Measurements from ENCODE around the gene CREB3L2. TPM values are rescaled to one million over a fixed set of nuclear protein-coding genes. Genes with fewer than 3 reads are reported as not detected.

Gene CREB3L2
- total and polyA plus RNA-seq, 9 donors = 21.2 to 110 (median 80.8) TPM

GRCh38 chr7:137996386-137996851, 5.5 kb downstream of the CREB3L2 start:
- Histone ChIP-seq H3K27ac (peak overlapping the region in 1 of 2 donors; percentile 28), H3K36me3 (no peaks in the 10 kb centered on the region), H3K4me1 (ENCODE audit: insufficient read depth) (peaks cover 28% of the 10 kb centered on the region), H3K27me3 (no peaks in the 10 kb centered on the region), H3K4me3 (no peak overlapping the region), H3K9me3 (no peaks in the 10 kb centered on the region)
- TF ChIP-seq EP300 (IDR thresholded peaks at IDR 0.05) (no peak), CTCF (IDR thresholded peaks at IDR 0.05) (no peak), POLR2A (IDR thresholded peaks at IDR 0.05) (no peak)
- intact Hi-C loops (cut with DNase I) = loop anchor here in 1 of 4 donors (10.0 kb wide), 1 partner anchor 62 kb away; no protein-coding TSS in a partner anchor
- 8 to 23% (median 9%) methylated on average over 6 of the region's 6 CpGs for WGBS, 3 donors
- DNase-seq = peak in 2 of 5 donors; percentile 57 to 58

DNA sequence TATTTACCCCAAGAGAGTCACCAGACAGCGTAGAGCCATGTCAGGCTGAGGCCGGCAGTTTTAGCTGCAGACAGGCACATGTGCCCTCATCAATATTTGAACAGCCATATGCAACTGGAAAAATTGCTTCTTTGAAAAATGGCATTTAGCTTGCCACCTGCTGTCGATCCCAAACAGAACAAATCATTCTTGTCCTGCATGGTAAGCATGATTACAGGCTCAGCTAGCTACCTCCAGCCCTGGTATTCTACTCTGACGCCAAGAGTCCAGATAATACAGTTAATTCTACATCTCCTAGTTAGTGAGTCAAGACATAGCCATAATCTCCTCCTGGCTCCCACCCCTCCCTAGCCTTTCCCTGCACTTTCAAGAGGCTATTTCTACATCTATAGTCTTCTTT, 7.7 kb downstream of the CREB3L2 start:
- TF ChIP-seq POLR2A (IDR thresholded peaks at IDR 0.05) = no peak
- TF ChIP-seq EP300 (IDR thresholded peaks at IDR 0.05) = no peak
- TF ChIP-seq CTCF (IDR thresholded peaks at IDR 0.05) = no peak
- peaks cover 38% of the 10 kb centered on the region for H3K4me1 ChIP-seq (ENCODE audit: insufficient read depth)
- no peaks in the 10 kb centered on the region for H3K36me3 ChIP-seq
- peak overlapping the region in 1 of 2 donors; percentile 77 for H3K27ac ChIP-seq
- H3K9me3 ChIP-seq = no peaks in the 10 kb centered on the region
- peak in 1 of 5 donors; percentile 16 for DNase-seq
- H3K27me3 ChIP-seq = no peaks in the 10 kb centered on the region
- WGBS, 3 donors = 71 to 79% (median 77%) methylated on average over 4 of the region's 4 CpGs
- H3K4me3 ChIP-seq = no peak overlapping the region
- intact Hi-C loops (cut with DNase I) = loop anchor here in 2 of 4 donors (5.0 to 10.0 kb wide), 2 partner anchors 52 to 59 kb away; no protein-coding TSS in a partner anchor

DNA sequence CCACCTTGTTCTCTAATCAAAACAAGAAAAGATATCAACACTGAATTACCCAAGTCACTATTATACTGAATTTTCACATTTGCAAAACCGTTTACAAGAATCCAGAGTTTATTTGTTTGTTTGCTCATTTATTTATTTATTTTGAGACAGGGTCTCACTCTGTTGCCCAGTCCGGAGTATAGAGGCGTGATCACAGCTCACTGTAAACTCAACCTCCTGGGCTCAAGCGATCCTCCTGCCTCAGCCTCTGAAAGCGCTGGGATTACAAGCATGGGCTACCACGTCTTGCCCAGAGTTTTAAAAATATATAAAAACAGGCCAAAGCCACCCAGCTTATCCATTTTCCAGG, 8.5 kb downstream of the CREB3L2 start:
- intact Hi-C loops (cut with DNase I) = loop anchor here in 2 of 4 donors (5.0 to 10.0 kb wide), 2 partner anchors 51 to 59 kb away; no protein-coding TSS in a partner anchor
- Histone ChIP-seq H3K9me3 (no peaks in the 10 kb centered on the region), H3K27ac (peak overlapping the region; percentile 37 to 77), H3K36me3 (no peaks in the 10 kb centered on the region), H3K27me3 (no peaks in the 10 kb centered on the region), H3K4me1 (ENCODE audit: insufficient read depth) (peaks cover 41% of the 10 kb centered on the region), H3K4me3 (no peak overlapping the region)
- WGBS, 3 donors = 77 to 81% (median 78%) methylated on average over 6 of the region's 6 CpGs
- TF ChIP-seq CTCF (IDR thresholded peaks at IDR 0.05) (no peak), POLR2A (IDR thresholded peaks at IDR 0.05) (no peak), EP300 (IDR thresholded peaks at IDR 0.05) (no peak)
- DNase-seq = peak in 1 of 5 donors; percentile 10

DNA sequence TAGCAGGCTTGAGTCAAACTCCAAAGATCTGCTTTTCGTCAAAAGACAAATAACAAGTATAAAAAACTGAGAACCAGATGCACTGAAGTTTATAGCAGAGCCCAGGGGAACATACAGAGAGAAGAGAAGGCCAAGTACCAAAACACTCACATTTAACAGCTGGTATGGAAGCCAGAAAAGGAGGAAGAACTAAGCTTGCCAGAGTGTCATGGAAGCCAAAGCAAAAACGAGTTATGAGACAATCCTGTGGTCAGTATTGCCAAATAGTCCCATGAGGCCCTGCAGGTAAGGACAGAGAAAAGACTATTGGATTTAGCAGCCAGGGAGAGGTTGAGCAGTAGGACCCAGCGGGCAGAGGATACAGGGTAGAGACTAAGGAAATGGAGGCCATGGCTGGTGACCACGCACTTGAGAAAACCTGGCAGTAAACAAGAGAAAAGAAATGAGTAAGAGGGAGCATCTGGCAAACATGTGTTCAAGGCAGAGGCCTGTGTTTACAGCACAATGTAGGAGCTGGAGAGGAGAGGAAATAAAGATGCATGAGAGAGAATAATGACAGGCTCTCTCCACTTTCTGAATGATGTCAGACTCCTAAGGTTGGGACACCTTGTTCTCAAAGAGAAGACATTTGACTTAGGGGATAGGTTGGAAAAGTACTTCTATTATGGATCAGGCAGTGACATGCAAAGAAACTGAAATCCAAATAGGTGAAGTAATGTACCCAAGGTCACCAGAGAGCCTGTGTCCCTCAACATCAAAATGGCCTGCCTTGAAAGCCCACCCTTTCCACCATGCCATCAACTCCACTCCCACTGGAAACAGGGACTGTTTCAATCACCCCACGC, 9.1 kb downstream of the CREB3L2 start:
- Histone ChIP-seq H3K9me3 (no peaks in the 10 kb centered on the region), H3K27me3 (no peaks in the 10 kb centered on the region), H3K4me3 (no peak overlapping the region), H3K4me1 (ENCODE audit: insufficient read depth) (peaks cover 46% of the 10 kb centered on the region), H3K27ac (peak overlapping the region; percentile 37 to 77), H3K36me3 (no peaks in the 10 kb centered on the region)
- peak; percentile 59 to 73 (median 71) for DNase-seq
- WGBS, 3 donors = 18 to 27% (median 18%) methylated on average over 5 of the region's 5 CpGs
- intact Hi-C loops (cut with DNase I) = loop anchor here in 2 of 4 donors (5.0 to 10.0 kb wide), 2 partner anchors 50 to 58 kb away; no protein-coding TSS in a partner anchor
- TF ChIP-seq CTCF (IDR thresholded peaks at IDR 0.05) (no peak), EP300 (IDR thresholded peaks at IDR 0.05) (no peak)

All from ovary (tissue), 9 donors.